Kidney (tissue), 14 donors: ENCODE results near the gene KLHL29. TPM values are rescaled to one million over a fixed set of nuclear protein-coding genes. Genes with fewer than 3 reads are reported as not detected.
A peak's percentile ranks its signal among the peaks of the same experiment; 100 is the strongest.

Experiments used
- DNase-seq, 5 donors: peaks; one replicate each; pipeline ENCODE4 v3.0.0-alpha.2; 2013 to 2020
- FAIRE-seq: peaks from 2 replicates; lab custom pipeline; 2012; peaks lifted over from hg19 to GRCh38; lab: Jason Lieb, UNC
- H3K27ac ChIP-seq, 2 donors: one replicate each; pipeline ENCODE4 v1.7.0; 2013; ENCODE audit warnings: low read depth in 2 of 2, low read length in 2 of 2, inconsistent platforms in 1 of 2
- H3K27me3 ChIP-seq: one replicate; pipeline ENCODE4 v1.7.1; 2013; ENCODE audit warnings: low read length, inconsistent platforms; ENCODE audit not compliant: control insufficient read depth, insufficient read depth
- H3K36me3 ChIP-seq, 3 donors: one replicate each; pipeline versions ENCODE4 v1.7.0 to v1.7.1; 2013; ENCODE audit warnings: low read length in 3 of 3, control low read depth in 1 of 3, inconsistent platforms in 1 of 3; ENCODE audit not compliant: insufficient read depth in 3 of 3, control insufficient read depth in 2 of 3
- H3K4me1 ChIP-seq, 3 donors: one replicate each; pipeline versions ENCODE4 v1.7.0 to v1.7.1; 2013; ENCODE audit warnings: low read length in 3 of 3, inconsistent platforms in 1 of 3, low read depth in 1 of 3; ENCODE audit not compliant: control insufficient read depth in 2 of 3, insufficient read depth in 2 of 3
- H3K4me3 ChIP-seq, 3 donors: one replicate each; pipeline versions ENCODE4 v1.7.0 to v1.8.1; 2013; ENCODE audit warnings: low read length in 3 of 3, control low read depth in 1 of 3, inconsistent platforms in 1 of 3
- H3K9ac ChIP-seq, 3 donors: one replicate each; pipeline versions ENCODE4 v1.7.0 to v1.7.1; 2013; ENCODE audit warnings: low read length in 3 of 3, control low read depth in 1 of 3, inconsistent platforms in 1 of 3
- H3K9me3 ChIP-seq, 3 donors: one replicate each; pipeline versions ENCODE4 v1.7.0 to v1.7.1; 2013; ENCODE audit warnings: low read length in 3 of 3, control low read depth in 1 of 3, inconsistent platforms in 1 of 3; ENCODE audit not compliant: control insufficient read depth in 2 of 3, insufficient read depth in 1 of 3
- CTCF ChIP-seq: IDR thresholded peaks from 3 replicates; pipeline ENCODE4 v1.5.1; 2012; ENCODE audit warnings: mild to moderate bottlenecking, moderate library complexity, borderline replicate concordance; ENCODE audit not compliant: insufficient read depth; ENCODE audit errors: extremely low read depth
- intact Hi-C: fragments of 100-400 bp; cut with DNase I; formaldehyde crosslinking; loops from one replicate; pipeline ENCODE4 v1.11.1; 2022
- polyA plus RNA-seq: library from polyadenylated mRNA; stranded (reverse); fragments of 350-450 nt; fragmentation: Illumina TruSeq; extraction: RNeasy Lipid Tissue Mini Kit (QIAGEN cat#74804); gene quantifications from one replicate; pipeline ENCODE4 v1.2.3, GENCODE V29; 2014; ENCODE audit warnings: low read depth, low replicate concordance; ENCODE audit not compliant: insufficient read depth
- total RNA-seq: library from RNA; stranded (reverse); fragmentation: NEBNext Ultra II Directional; extraction: Animal tissue kit (Norgen Biotek cat#: 25700); gene quantifications from one replicate; pipeline ENCODE4 v1.2.1, GENCODE V29; 2021
- donor health status: control.
- donor health status: control.
- donor health status: control.
- donor health status: control.
- donor health status: control.
- donor health status: DM: yes; HTN: yes; CAD: no.
- donor health status: Normal renal cell carcinoma (clear cell type).

Gene KLHL29
- total and polyA plus RNA-seq, 2 donors from 2014 or later: 1.5 to 10.5 TPM

DNA sequence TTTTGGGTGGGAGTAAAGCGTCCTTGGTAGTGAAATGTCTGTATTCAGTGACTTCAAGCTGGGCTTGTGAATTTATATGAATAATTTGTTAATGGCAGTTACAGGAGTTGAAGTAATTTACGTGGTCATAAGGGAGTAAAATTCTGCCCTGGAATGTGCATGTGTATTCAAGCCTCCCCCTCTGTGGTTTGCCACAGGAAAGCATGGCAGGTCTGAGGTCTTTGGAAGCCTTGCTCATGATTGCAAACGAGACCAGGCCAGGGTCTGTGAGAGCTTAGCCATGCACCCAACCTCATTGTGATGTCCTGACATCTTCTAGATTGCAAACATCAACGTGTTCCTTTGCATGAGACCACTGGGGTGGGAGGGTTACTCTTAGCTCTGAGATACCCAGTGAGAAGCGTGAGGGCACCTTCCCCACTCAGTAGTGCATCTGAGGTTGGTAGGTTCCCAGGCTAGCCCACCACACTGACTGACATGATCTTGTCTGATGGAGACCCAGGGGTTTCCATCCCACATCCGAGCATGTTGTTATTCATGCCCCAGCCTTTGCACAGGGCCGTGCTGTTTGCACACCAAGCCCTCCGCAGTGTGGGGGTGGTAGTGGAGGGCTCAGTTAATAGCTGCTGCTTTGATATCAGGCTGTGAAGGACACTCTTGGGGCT, 216.5 kb downstream of the KLHL29 start:
- Histone ChIP-seq H3K4me1 (peaks cover 0 to 2% (median 0%) of the 10 kb centered on the region in 3 donors), H3K9me3 (peaks cover 0 to 2% (median 0%) of the 10 kb centered on the region in 3 donors), H3K27me3 (no peaks in the 10 kb centered on the region), H3K4me3 (no peak overlapping the region), H3K9ac (no peak overlapping the region), H3K36me3 (no peaks in the 10 kb centered on the region), H3K27ac (no peak overlapping the region)
- FAIRE-seq (no peak), DNase-seq (no peak)
- intact Hi-C loops: no loop called here
- TF ChIP-seq CTCF: no peak

DNA sequence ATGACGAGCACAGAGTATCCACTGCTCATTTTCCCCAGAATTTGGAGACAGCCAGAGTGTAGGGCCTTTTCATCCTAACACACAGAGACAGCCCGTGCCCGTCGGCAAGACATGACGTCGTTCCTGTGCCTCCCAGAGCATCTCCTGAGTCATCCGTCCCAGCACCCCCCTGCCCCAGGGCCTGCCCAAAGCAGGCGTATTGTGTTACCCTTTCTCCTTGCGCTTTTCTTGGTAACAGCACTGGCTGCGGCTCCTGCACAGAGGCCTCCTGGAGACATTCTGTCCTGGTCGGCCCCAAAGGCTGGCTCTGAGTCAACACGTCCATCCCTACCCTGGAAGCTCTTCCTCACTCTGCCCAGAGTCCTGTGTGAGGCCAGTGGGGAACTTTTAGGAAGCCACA, 217.1 kb downstream of the KLHL29 start:
- intact Hi-C loops: no loop called here
- Histone ChIP-seq H3K9me3 (peaks cover 0 to 8% (median 0%) of the 10 kb centered on the region in 3 donors), H3K27me3 (no peaks in the 10 kb centered on the region), H3K4me1 (peaks cover 0 to 2% (median 0%) of the 10 kb centered on the region in 3 donors), H3K4me3 (no peak overlapping the region), H3K36me3 (no peaks in the 10 kb centered on the region), H3K27ac (no peak overlapping the region), H3K9ac (no peak overlapping the region)
- TF ChIP-seq CTCF: no peak
- DNase-seq (peak in 2 of 5 donors; percentile 43 to 53), FAIRE-seq (no peak)

GRCh38 chr2:23603156-23603555, 218.2 kb downstream of the KLHL29 start:
- no peak overlapping the region for H3K27ac ChIP-seq
- FAIRE-seq (no peak), DNase-seq (no peak)
- no peak for TF ChIP-seq CTCF
- no peak overlapping the region for H3K9ac ChIP-seq
- peaks cover 0 to 8% (median 0%) of the 10 kb centered on the region in 3 donors for H3K9me3 ChIP-seq
- no peaks in the 10 kb centered on the region for H3K27me3 ChIP-seq
- intact Hi-C loops: no loop called here
- no peak overlapping the region for H3K4me3 ChIP-seq
- H3K36me3 ChIP-seq: no peaks in the 10 kb centered on the region
- H3K4me1 ChIP-seq: peaks cover 0 to 2% (median 0%) of the 10 kb centered on the region in 3 donors

DNA sequence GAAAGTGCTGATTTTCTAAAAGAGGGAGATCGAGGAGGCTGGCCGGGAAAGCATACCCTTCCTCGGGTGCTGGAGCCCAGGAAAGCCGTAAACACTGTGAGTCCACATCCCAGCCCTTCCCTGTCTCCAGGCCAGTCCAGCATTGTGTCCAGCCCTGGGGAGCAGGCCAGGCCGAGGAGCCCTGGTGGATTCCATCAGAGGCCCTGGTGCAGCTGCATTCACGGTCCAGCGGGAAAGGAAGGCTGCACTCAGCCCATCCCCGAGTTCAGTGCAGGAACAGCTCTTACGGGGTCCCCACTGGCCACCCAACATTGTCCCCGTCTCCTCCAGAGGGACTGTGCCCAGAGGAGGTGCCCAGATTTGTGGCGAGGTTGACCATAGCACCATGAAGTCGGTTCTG, 218.6 kb downstream of the KLHL29 start:
- H3K4me3 ChIP-seq: no peak overlapping the region

More for the DNA sequence above, 218.6 kb downstream of the KLHL29 start:
- intact Hi-C loops: no loop called here
- Histone ChIP-seq H3K27ac (no peak overlapping the region), H3K9me3 (peaks cover 0 to 8% (median 0%) of the 10 kb centered on the region in 3 donors), H3K9ac (no peak overlapping the region), H3K36me3 (no peaks in the 10 kb centered on the region), H3K27me3 (no peaks in the 10 kb centered on the region), H3K4me1 (peaks cover 0 to 2% (median 0%) of the 10 kb centered on the region in 3 donors)
- DNase-seq (no peak), FAIRE-seq (no peak)
- no peak for TF ChIP-seq CTCF
